ENCODE measurements around the gene DDX49. TPM values are rescaled to one million over a fixed set of nuclear protein-coding genes. Genes with fewer than 3 reads are reported as not detected.
A peak's percentile ranks its signal among the peaks of the same experiment; 100 is the strongest.

Gene DDX49
- total RNA-seq, 1 donor from 2014 or later: 22.4 TPM

GRCh38 chr19:18961767-18962620, 42.5 kb downstream of the DDX49 start:
- intact Hi-C loops (cut with micrococcal nuclease): no loop called here
- DNase-seq: no peak
- H3K36me3 ChIP-seq: no peaks in the 10 kb centered on the region

GRCh38 chr19:18964121-18964520, 44.6 kb downstream of the DDX49 start:
- H3K27ac ChIP-seq (replicated peaks): no peak overlapping the region
- TF ChIP-seq CTCF (IDR thresholded peaks at IDR 0.05; ENCODE audit: borderline replicate concordance): no peak

More at GRCh38 chr19:18961767-18962620, 42.5 kb downstream of the DDX49 start:
- no peaks in the 10 kb centered on the region for H3K4me1 ChIP-seq
- no peak overlapping the region for H3K4me3 ChIP-seq
- no peaks in the 10 kb centered on the region for H3K9me3 ChIP-seq (replicated peaks)
- H3K27ac ChIP-seq (replicated peaks): no peak overlapping the region
- no peak for TF ChIP-seq CTCF (IDR thresholded peaks at IDR 0.05; ENCODE audit: borderline replicate concordance)
- H3K27me3 ChIP-seq (ENCODE audit: low read depth): peaks cover 40% of the 10 kb centered on the region

GRCh38 chr19:18966307-18966706, 46.8 kb downstream of the DDX49 start:
- Histone ChIP-seq H3K36me3 (no peaks in the 10 kb centered on the region), H3K4me1 (peaks cover 6% of the 10 kb centered on the region), H3K4me3 (no peak overlapping the region), H3K27me3 (ENCODE audit: low read depth) (peaks cover 25% of the 10 kb centered on the region), H3K27ac (replicated peaks) (peak overlapping the region; percentile 74), H3K9me3 (replicated peaks) (no peaks in the 10 kb centered on the region)
- intact Hi-C loops (cut with micrococcal nuclease): no loop called here
- DNase-seq: no peak
- TF ChIP-seq CTCF (IDR thresholded peaks at IDR 0.05; ENCODE audit: borderline replicate concordance): no peak

More at GRCh38 chr19:18964121-18964520, 44.6 kb downstream of the DDX49 start:
- Histone ChIP-seq H3K36me3 (no peaks in the 10 kb centered on the region), H3K27me3 (ENCODE audit: low read depth) (peaks cover 36% of the 10 kb centered on the region), H3K4me1 (peaks cover 6% of the 10 kb centered on the region), H3K4me3 (no peak overlapping the region), H3K9me3 (replicated peaks) (no peaks in the 10 kb centered on the region)
- intact Hi-C loops (cut with micrococcal nuclease): no loop called here
- DNase-seq: no peak

- no peak for TF ChIP-seq CTCF (IDR thresholded peaks at IDR 0.05; ENCODE audit: borderline replicate concordance)
- H3K27me3 ChIP-seq (ENCODE audit: low read depth): peaks cover 13% of the 10 kb centered on the region
- DNase-seq: peak; percentile 60
- H3K4me1 ChIP-seq: peaks cover 12% of the 10 kb centered on the region
- H3K4me3 ChIP-seq: no peak overlapping the region
- no peaks in the 10 kb centered on the region for H3K9me3 ChIP-seq (replicated peaks)
- no peaks in the 10 kb centered on the region for H3K36me3 ChIP-seq
- H3K27ac ChIP-seq (replicated peaks): peak overlapping the region; percentile 74
- intact Hi-C loops (cut with micrococcal nuclease): no loop called here
Measured at GRCh38 chr19:18967358-18968146, 48.0 kb downstream of the DDX49 start.

GRCh38 chr19:18969931-18970659, 50.6 kb downstream of the DDX49 start:
- TF ChIP-seq CTCF (IDR thresholded peaks at IDR 0.05; ENCODE audit: borderline replicate concordance): no peak
- Histone ChIP-seq H3K27me3 (ENCODE audit: low read depth) (no peaks in the 10 kb centered on the region), H3K27ac (replicated peaks) (peak overlapping the region; percentile 14), H3K9me3 (replicated peaks) (no peaks in the 10 kb centered on the region), H3K4me3 (no peak overlapping the region), H3K4me1 (peaks cover 20% of the 10 kb centered on the region), H3K36me3 (no peaks in the 10 kb centered on the region)
- intact Hi-C loops (cut with micrococcal nuclease): no loop called here
- DNase-seq: no peak
